Measurements from ENCODE around the gene IL1B.

GRCh38 chr2:112818094-112818902 lies 18.3 kb downstream of the IL1B start:
- TF ChIP-seq CTCF (IDR thresholded peaks at IDR 0.05) (no peak), POLR2A (IDR thresholded peaks at IDR 0.05) (no peak), POLR2AphosphoS5 (IDR thresholded peaks at IDR 0.05) (no peak)
